H9 (cell line): Measurements from ENCODE around the gene WFIKKN1. TPM values are rescaled to one million over a fixed set of nuclear protein-coding genes. Genes with fewer than 3 reads are reported as not detected.

Source experiments
- DNase-seq: peaks from one replicate; pipeline ENCODE4 v3.0.0-alpha.2; 2017
- H2AFZ ChIP-seq: one replicate; pipeline ENCODE4 v1.6.1; 2013; ENCODE audit warnings: mild to moderate bottlenecking, low read length, control low read depth, moderate library complexity
- H2AK5ac ChIP-seq: 2 replicates; pipeline ENCODE4 v1.6.1; 2013; ENCODE audit warnings: low read length, control low read depth, mixed read lengths; ENCODE audit not compliant: insufficient read length
- H2BK120ac ChIP-seq: one replicate; pipeline ENCODE4 v1.6.1; 2013; ENCODE audit warnings: low read depth, mild to moderate bottlenecking, low read length, control low read depth, inconsistent platforms; ENCODE audit not compliant: poor library complexity, severe bottlenecking
- H2BK12ac ChIP-seq: 2 replicates; pipeline ENCODE4 v1.6.1; 2013; ENCODE audit warnings: low read length, control low read depth, mixed read lengths, low read depth; ENCODE audit not compliant: insufficient read length
- H2BK15ac ChIP-seq: 2 replicates; pipeline ENCODE4 v1.6.1; 2013; ENCODE audit warnings: low read depth, low read length, control low read depth
- H2BK20ac ChIP-seq: one replicate; pipeline ENCODE4 v1.6.1; 2013; ENCODE audit warnings: low read depth, mild to moderate bottlenecking, low read length, control low read depth, inconsistent platforms; ENCODE audit not compliant: poor library complexity, severe bottlenecking
- H2BK5ac ChIP-seq: 2 replicates; pipeline ENCODE4 v1.6.1; 2013; ENCODE audit warnings: low read length, control low read depth, mixed read lengths; ENCODE audit not compliant: insufficient read length
- H3K14ac ChIP-seq: 2 replicates; pipeline ENCODE4 v1.6.1; 2013; ENCODE audit warnings: low read length, control low read depth; ENCODE audit not compliant: insufficient read depth
- H3K18ac ChIP-seq: 2 replicates; pipeline ENCODE4 v1.6.1; 2013; ENCODE audit warnings: low read depth, mild to moderate bottlenecking, mixed read lengths, low read length, control low read depth; ENCODE audit not compliant: insufficient read length
- H3K23ac ChIP-seq: 2 replicates; pipeline ENCODE4 v1.6.1; 2013; ENCODE audit warnings: low read length, control low read depth, mixed read lengths, low read depth; ENCODE audit not compliant: insufficient read length
- H3K23me2 ChIP-seq: 2 replicates; pipeline ENCODE4 v1.6.1; 2013; ENCODE audit warnings: low read depth, mild to moderate bottlenecking, mixed read lengths, low read length, control low read depth; ENCODE audit not compliant: insufficient read length, poor library complexity, severe bottlenecking
- H3K27ac ChIP-seq: 2 replicates; pipeline ENCODE4 v1.5.1; 2013; ENCODE audit warnings: low read length, control low read depth, mixed read lengths, low read depth; ENCODE audit not compliant: insufficient read length
- H3K27me3 ChIP-seq: 2 replicates; pipeline ENCODE4 v1.6.1; 2013; ENCODE audit warnings: low read length, control low read depth, inconsistent platforms; ENCODE audit not compliant: insufficient read depth
- H3K4ac ChIP-seq: 2 replicates; pipeline ENCODE4 v1.6.1; 2013; ENCODE audit warnings: low read depth, mild to moderate bottlenecking, control low read depth, inconsistent platforms, low read length, moderate library complexity
- H3K4me1 ChIP-seq: 2 replicates; pipeline ENCODE4 v1.6.1; 2013; ENCODE audit warnings: low read length, control low read depth, inconsistent platforms; ENCODE audit not compliant: insufficient read depth
- H3K4me2 ChIP-seq: 2 replicates; pipeline ENCODE4 v1.6.1; 2013; ENCODE audit warnings: low read length, control low read depth, mixed read lengths; ENCODE audit not compliant: insufficient read length, insufficient read depth
- H3K56ac ChIP-seq: 2 replicates; pipeline ENCODE4 v1.6.1; 2013; ENCODE audit warnings: low read depth, mild to moderate bottlenecking, mixed read lengths, low read length, control low read depth; ENCODE audit not compliant: insufficient read length
- H3K79me1 ChIP-seq: 2 replicates; pipeline ENCODE4 v1.6.1; 2013; ENCODE audit warnings: low read depth, mild to moderate bottlenecking, moderate library complexity, low read length, control low read depth, inconsistent platforms; ENCODE audit not compliant: insufficient read depth, poor library complexity, severe bottlenecking
- H3K79me2 ChIP-seq: 2 replicates; pipeline ENCODE4 v1.6.1; 2013; ENCODE audit warnings: low read length, control low read depth, inconsistent platforms; ENCODE audit not compliant: insufficient read depth
- H3K9ac ChIP-seq: 2 replicates; pipeline ENCODE4 v1.6.1; 2013; ENCODE audit warnings: low read length, control low read depth, mixed read lengths; ENCODE audit not compliant: insufficient read length; ENCODE audit errors: extremely low read depth
- H3K9me3 ChIP-seq: one replicate; pipeline ENCODE4 v1.6.1; 2013; ENCODE audit warnings: low read depth, low read length, inconsistent platforms; ENCODE audit not compliant: control insufficient read depth
- H3T11ph ChIP-seq: one replicate; pipeline ENCODE4 v1.6.1; 2013; ENCODE audit warnings: mild to moderate bottlenecking, low read length, control low read depth, inconsistent platforms
- H4K20me1 ChIP-seq: one replicate; pipeline ENCODE4 v1.6.1; 2013; ENCODE audit not compliant: control insufficient read depth, insufficient read length, insufficient read depth
- H4K5ac ChIP-seq: 2 replicates; pipeline ENCODE4 v1.6.1; 2013; ENCODE audit warnings: low read depth, mild to moderate bottlenecking, mixed read lengths, low read length, control low read depth; ENCODE audit not compliant: insufficient read length
- H4K8ac ChIP-seq: replicated peaks from 2 replicates; pipeline ENCODE4 v1.6.1; 2013; ENCODE audit warnings: low read length, control low read depth, mixed read lengths, low read depth; ENCODE audit not compliant: insufficient read length
- H4K91ac ChIP-seq: 2 replicates; pipeline ENCODE4 v1.6.1; 2013; ENCODE audit warnings: low read depth, mild to moderate bottlenecking, moderate library complexity, mixed read lengths, low read length, control low read depth; ENCODE audit not compliant: insufficient read length
- H3K27ac Mint-ChIP-seq, 3 experiments: 2 replicates in 2 of 3; 3 replicates in 1 of 3; pipeline ENCODE4 v1.8.0; 2020 to 2021; ENCODE audit warnings: mixed read lengths in 3 of 3, mild to moderate bottlenecking in 1 of 3, moderate library complexity in 1 of 3
- H3K27me3 Mint-ChIP-seq: 2 replicates; pipeline ENCODE4 v1.8.0; 2021; ENCODE audit warnings: low read depth, mild to moderate bottlenecking, moderate library complexity, mixed read lengths
- H3K36me3 Mint-ChIP-seq, 3 experiments: 2 replicates in 2 of 3; 3 replicates in 1 of 3; pipeline ENCODE4 v1.8.0; 2020 to 2021; ENCODE audit warnings: low read depth in 3 of 3, mixed read lengths in 3 of 3; ENCODE audit not compliant: insufficient read depth in 1 of 3
- H3K4me1 Mint-ChIP-seq, 2 experiments: 2 replicates each; pipeline ENCODE4 v1.8.0; 2020; ENCODE audit warnings: mixed read lengths in 2 of 2
- H3K4me3 Mint-ChIP-seq, 2 experiments: 2 replicates in 1 of 2; 3 replicates in 1 of 2; pipeline ENCODE4 v1.8.0; 2020 to 2021; ENCODE audit warnings: mild to moderate bottlenecking in 2 of 2, mixed read lengths in 2 of 2, moderate library complexity in 1 of 2
- H3K9me3 Mint-ChIP-seq, 2 experiments: 2 replicates in 1 of 2; 3 replicates in 1 of 2; pipeline ENCODE4 v1.8.0; 2020; ENCODE audit warnings: mild to moderate bottlenecking in 2 of 2, mixed read lengths in 2 of 2, moderate library complexity in 1 of 2
- WGBS: extraction: QIAGEN DNeasy Blood & Tissue Kit; methylation state at CpG from one replicate; pipeline ENCODE4 v1.1.7; 2013; ENCODE audit warnings: missing lambda C conversion rate, low lambda C conversion rate, mixed read lengths; ENCODE audit not compliant: insufficient read length; ENCODE audit errors: extremely low coverage; 5-methylcytosine and 5-hydroxymethylcytosine counted together
- total RNA-seq: library from RNA; stranded (reverse); gene quantifications from 2 replicates; pipeline ENCODE4 v1.2.1, GENCODE V29; 2021
- TF ChIP-seq, protein P1 (sequence below): fragments of 200-600 bp; sonication (generic); conservative IDR thresholded peaks from 3 replicates; pipeline ENCODE4 v1.8.0; 2021; ENCODE audit warnings: antibody characterized with exemption, mild to moderate bottlenecking

Gene WFIKKN1
- total RNA-seq, 1 experiment from 2014 or later = 8.3 TPM

- Histone ChIP-seq H2AK5ac (no peak overlapping the region), H2BK12ac (no peak overlapping the region), H3K4ac (no peak overlapping the region), H3K79me2 (peaks cover 2% of the 10 kb centered on the region; the same call in 1 of the 2 replicates), H4K20me1 (no peaks in the 10 kb centered on the region), H2AFZ (no peak overlapping the region), H4K5ac (no peak overlapping the region), H2BK20ac (no peak overlapping the region), H2BK15ac (no peak overlapping the region), H3K27ac (no peak overlapping the region), H3K27me3 (no peaks in the 10 kb centered on the region), H4K8ac (no peak overlapping the region), H3K23ac (no peak overlapping the region), H3K18ac (no peak overlapping the region), H3K9me3 (no peaks in the 10 kb centered on the region), H3K4me1 (no peaks in the 10 kb centered on the region), H2BK120ac (no peak overlapping the region), H3K14ac (no peak overlapping the region), H4K91ac (no peak overlapping the region), H3K79me1 (no peaks in the 10 kb centered on the region), H3K4me2 (peak overlapping the region; percentile 71), H3K9ac (peak overlapping the region; percentile 14), H3K56ac (no peak overlapping the region), H3T11ph (no peak overlapping the region), H2BK5ac (no peak overlapping the region), H3K23me2 (peaks cover 11% of the 10 kb centered on the region)
- Mint-ChIP-seq H3K4me1 (peaks cover 17 to 35% of the 10 kb centered on the region in 2 experiments), H3K27me3 (no peaks in the 10 kb centered on the region; the same call in 1 of the 2 replicates), H3K36me3 (peaks cover 14 to 28% (median 26%) of the 10 kb centered on the region in 3 experiments; a peak in 6 of 7 replicates), H3K27ac (no peak overlapping the region), H3K9me3 (no peaks in the 10 kb centered on the region), H3K4me3 (peak overlapping the region; percentile 81 to 86)
- TF ChIP-seq, protein P1, sequence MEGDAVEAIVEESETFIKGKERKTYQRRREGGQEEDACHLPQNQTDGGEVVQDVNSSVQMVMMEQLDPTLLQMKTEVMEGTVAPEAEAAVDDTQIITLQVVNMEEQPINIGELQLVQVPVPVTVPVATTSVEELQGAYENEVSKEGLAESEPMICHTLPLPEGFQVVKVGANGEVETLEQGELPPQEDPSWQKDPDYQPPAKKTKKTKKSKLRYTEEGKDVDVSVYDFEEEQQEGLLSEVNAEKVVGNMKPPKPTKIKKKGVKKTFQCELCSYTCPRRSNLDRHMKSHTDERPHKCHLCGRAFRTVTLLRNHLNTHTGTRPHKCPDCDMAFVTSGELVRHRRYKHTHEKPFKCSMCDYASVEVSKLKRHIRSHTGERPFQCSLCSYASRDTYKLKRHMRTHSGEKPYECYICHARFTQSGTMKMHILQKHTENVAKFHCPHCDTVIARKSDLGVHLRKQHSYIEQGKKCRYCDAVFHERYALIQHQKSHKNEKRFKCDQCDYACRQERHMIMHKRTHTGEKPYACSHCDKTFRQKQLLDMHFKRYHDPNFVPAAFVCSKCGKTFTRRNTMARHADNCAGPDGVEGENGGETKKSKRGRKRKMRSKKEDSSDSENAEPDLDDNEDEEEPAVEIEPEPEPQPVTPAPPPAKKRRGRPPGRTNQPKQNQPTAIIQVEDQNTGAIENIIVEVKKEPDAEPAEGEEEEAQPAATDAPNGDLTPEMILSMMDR = no peak
- no peak for DNase-seq
- no CpG with 5 or more reads among the region's 38 CpGs for WGBS
Observed at GRCh38 chr16:680625-680945, 49.8 kb downstream of the WFIKKN1 start.
